Stomach (tissue), 4 donors: ENCODE measurements around the gene FAM237B.

Experiments
- EP300 ChIP-seq: sonication (generic); formaldehyde crosslinking; IDR thresholded peaks from one replicate; pipeline ENCODE4 v1.6.1; 2017; ENCODE audit warnings: antibody characterized with exemption
- POLR2A ChIP-seq, 4 donors: fragments of 450-650 bp; IDR thresholded peaks; one replicate each; pipeline ENCODE4 v1.6.1; 2016; ENCODE audit warnings: antibody characterized with exemption in 4 of 4, control low read depth in 2 of 4, mild to moderate bottlenecking in 1 of 4, moderate library complexity in 1 of 4
- POLR2AphosphoS5 ChIP-seq, 3 donors: sonication (generic); formaldehyde crosslinking; IDR thresholded peaks; one replicate each; pipeline ENCODE4 v1.6.1; 2016; ENCODE audit warnings: antibody characterized with exemption in 3 of 3
- TF ChIP-seq, protein P1 (sequence below), 7 experiments: fragments of 450-650 bp in 4 of 7; fragments of 200-600 bp in 3 of 7; sonication (generic) in 3 of 7; IDR thresholded peaks; one replicate each; pipeline ENCODE4 v1.5.1; 2016 to 2019; ENCODE audit warnings: antibody characterized with exemption in 7 of 7, control low read depth in 2 of 7, mild to moderate bottlenecking in 1 of 7

DNA sequence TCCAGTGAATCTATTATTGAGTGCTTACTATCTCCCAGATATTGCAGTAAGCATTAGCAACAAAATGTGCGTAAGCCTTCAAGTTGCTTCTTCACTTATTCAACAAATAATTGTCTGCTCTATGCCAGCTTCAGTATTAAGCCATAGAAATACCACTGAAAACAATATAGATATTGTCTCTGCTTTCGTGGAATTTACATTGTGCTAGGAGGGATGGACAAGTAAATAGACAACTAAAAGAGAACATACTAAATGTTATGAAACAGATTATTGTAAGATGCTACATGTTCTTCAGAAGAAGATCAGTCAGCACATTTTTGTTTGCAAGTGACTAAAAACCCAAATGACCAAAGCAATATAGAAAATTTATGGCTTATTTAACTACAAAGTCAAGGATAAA lies 48.9 kb downstream of the FAM237B start:
- TF ChIP-seq EP300 (no peak), POLR2A (IDR thresholded peaks at IDR 0.05) (no peak), POLR2AphosphoS5 (IDR thresholded peaks at IDR 0.05) (no peak)
- TF ChIP-seq, protein P1, sequence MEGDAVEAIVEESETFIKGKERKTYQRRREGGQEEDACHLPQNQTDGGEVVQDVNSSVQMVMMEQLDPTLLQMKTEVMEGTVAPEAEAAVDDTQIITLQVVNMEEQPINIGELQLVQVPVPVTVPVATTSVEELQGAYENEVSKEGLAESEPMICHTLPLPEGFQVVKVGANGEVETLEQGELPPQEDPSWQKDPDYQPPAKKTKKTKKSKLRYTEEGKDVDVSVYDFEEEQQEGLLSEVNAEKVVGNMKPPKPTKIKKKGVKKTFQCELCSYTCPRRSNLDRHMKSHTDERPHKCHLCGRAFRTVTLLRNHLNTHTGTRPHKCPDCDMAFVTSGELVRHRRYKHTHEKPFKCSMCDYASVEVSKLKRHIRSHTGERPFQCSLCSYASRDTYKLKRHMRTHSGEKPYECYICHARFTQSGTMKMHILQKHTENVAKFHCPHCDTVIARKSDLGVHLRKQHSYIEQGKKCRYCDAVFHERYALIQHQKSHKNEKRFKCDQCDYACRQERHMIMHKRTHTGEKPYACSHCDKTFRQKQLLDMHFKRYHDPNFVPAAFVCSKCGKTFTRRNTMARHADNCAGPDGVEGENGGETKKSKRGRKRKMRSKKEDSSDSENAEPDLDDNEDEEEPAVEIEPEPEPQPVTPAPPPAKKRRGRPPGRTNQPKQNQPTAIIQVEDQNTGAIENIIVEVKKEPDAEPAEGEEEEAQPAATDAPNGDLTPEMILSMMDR (IDR thresholded peaks at IDR 0.05) = no peak
